IMR-90 (cell line): ENCODE results near the gene CCDC122. TPM values are rescaled to one million over a fixed set of nuclear protein-coding genes. Genes with fewer than 3 reads are reported as not detected.

Source experiments
- ATAC-seq: fragments of 200-7000 bp; cut with Tn5 transposase; 2 replicates; pipeline ENCODE4 v1.9.1; 2020; ENCODE audit warnings: low read depth, mild to moderate bottlenecking, moderate library complexity
- BruUV-seq: library from RNA; stranded (reverse); fragments of 400-500 nt; replicated peaks from 2 replicates; lab custom pipeline; 2021; lab: Mats Ljungman, UMichigan
- CTCF ChIA-PET: fragments of 300-600 bp; formaldehyde crosslinking; extraction: SDS; loops from one replicate; lab custom pipeline; 2021; ENCODE audit warnings: antibody characterized with exemption; lab: Yijun Ruan, JAX
- POLR2A ChIA-PET: fragments of 300-600 bp; sonication (Branson Sonifier 250); formaldehyde crosslinking; loops from one replicate; lab custom pipeline; 2022; ENCODE audit warnings: antibody characterized with exemption; ENCODE audit not compliant: unreplicated experiment; lab: Charles Lee
- DNase-seq: peaks from one replicate; pipeline ENCODE4 v3.0.0; 2013
- H2AFZ ChIP-seq: replicated peaks from 2 replicates; pipeline ENCODE3; 2013; ENCODE audit warnings: low read length, mild to moderate bottlenecking; ENCODE audit not compliant: poor library complexity
- H2AK5ac ChIP-seq: 2 replicates; pipeline ENCODE4 v1.6.1; 2013; ENCODE audit warnings: low read depth, low read length, inconsistent platforms
- H2AK9ac ChIP-seq: replicated peaks from 2 replicates; pipeline ENCODE3; 2013; ENCODE audit warnings: mild to moderate bottlenecking, low read depth, low read length, moderate library complexity; ENCODE audit not compliant: poor library complexity
- H2BK120ac ChIP-seq: 2 replicates; pipeline ENCODE4 v1.6.1; 2013; ENCODE audit warnings: low read depth, low read length, inconsistent platforms
- H2BK15ac ChIP-seq: 3 replicates; pipeline ENCODE4 v1.6.1; 2013; ENCODE audit warnings: low read depth, low read length, inconsistent platforms
- H2BK20ac ChIP-seq: 2 replicates; pipeline ENCODE4 v1.6.1; 2013; ENCODE audit warnings: low read depth, mild to moderate bottlenecking, inconsistent platforms, low read length, moderate library complexity
- H2BK5ac ChIP-seq: 2 replicates; pipeline ENCODE4 v1.6.1; 2013; ENCODE audit warnings: mild to moderate bottlenecking, low read depth, low read length, inconsistent platforms; ENCODE audit not compliant: poor library complexity, severe bottlenecking
- H3K14ac ChIP-seq: replicated peaks from 2 replicates; pipeline ENCODE4 v1.6.1; 2013; ENCODE audit warnings: low read depth, low read length, inconsistent platforms
- H3K18ac ChIP-seq: 2 replicates; pipeline ENCODE4 v1.6.1; 2013; ENCODE audit warnings: low read depth, low read length, control low read depth
- H3K23ac ChIP-seq: 2 replicates; pipeline ENCODE4 v1.6.1; 2013; ENCODE audit warnings: low read depth, low read length, inconsistent platforms
- H3K27ac ChIP-seq: 2 replicates; pipeline ENCODE4 v1.5.1; 2013; ENCODE audit warnings: mild to moderate bottlenecking, control low read depth, low read length; ENCODE audit not compliant: insufficient read depth
- H3K27me3 ChIP-seq: 2 replicates; pipeline ENCODE4 v1.6.1; 2013; ENCODE audit warnings: low read length; ENCODE audit not compliant: control insufficient read depth, insufficient read depth
- H3K36me3 ChIP-seq: 2 replicates; pipeline ENCODE4 v1.6.1; 2013; ENCODE audit warnings: low read length, mixed read lengths; ENCODE audit not compliant: control insufficient read depth, insufficient read depth
- H3K4ac ChIP-seq: 2 replicates; pipeline ENCODE4 v1.6.1; 2013; ENCODE audit warnings: low read depth, low read length, inconsistent platforms
- H3K4me1 ChIP-seq: 2 replicates; pipeline ENCODE4 v1.6.1; 2013; ENCODE audit warnings: low read length, mixed read lengths; ENCODE audit not compliant: control insufficient read depth, insufficient read depth
- H3K4me2 ChIP-seq: 2 replicates; pipeline ENCODE4 v1.6.1; 2013; ENCODE audit warnings: low read depth, mild to moderate bottlenecking, control low read depth, low read length, moderate library complexity
- H3K4me3 ChIP-seq: 2 replicates; pipeline ENCODE4 v1.5.1; 2013; ENCODE audit warnings: low read depth, mild to moderate bottlenecking, control low read depth, low read length, moderate library complexity; ENCODE audit not compliant: insufficient read depth
- H3K56ac ChIP-seq: 2 replicates; pipeline ENCODE4 v1.6.1; 2013; ENCODE audit warnings: low read length, inconsistent platforms; ENCODE audit not compliant: insufficient read depth; ENCODE audit errors: extremely low read depth
- H3K79me1 ChIP-seq, 2 experiments: 2 replicates each; pipeline ENCODE4 v1.6.1; 2013; ENCODE audit warnings: low read length in 2 of 2, inconsistent platforms in 1 of 2, low read depth in 1 of 2
- H3K9ac ChIP-seq: 2 replicates; pipeline ENCODE4 v1.6.1; 2013; ENCODE audit warnings: low read depth, low read length, control low read depth
- H3K9me1 ChIP-seq: 2 replicates; pipeline ENCODE4 v1.6.1; 2013; ENCODE audit warnings: low read length, inconsistent platforms; ENCODE audit not compliant: insufficient read depth
- H3K9me3 ChIP-seq: 2 replicates; pipeline ENCODE4 v1.6.1; 2013; ENCODE audit warnings: low read length; ENCODE audit not compliant: control insufficient read depth, insufficient read depth
- H4K20me1 ChIP-seq: 2 replicates; pipeline ENCODE4 v1.6.1; 2013; ENCODE audit warnings: low read length, inconsistent platforms; ENCODE audit not compliant: insufficient read depth
- H4K5ac ChIP-seq: 2 replicates; pipeline ENCODE4 v1.6.1; 2013; ENCODE audit warnings: mild to moderate bottlenecking, low read depth, low read length, control low read depth
- H4K8ac ChIP-seq, 2 experiments: 2 replicates each; pipeline ENCODE4 v1.6.1; 2013; ENCODE audit warnings: low read depth in 2 of 2, low read length in 2 of 2, control low read depth in 1 of 2, inconsistent platforms in 1 of 2
- H4K91ac ChIP-seq: 2 replicates; pipeline ENCODE4 v1.6.1; 2013; ENCODE audit warnings: low read depth, low read length, inconsistent platforms; ENCODE audit not compliant: insufficient read depth
- CEBPB ChIP-seq: IDR thresholded peaks from 2 replicates; pipeline ENCODE4 v1.6.1; 2012; ENCODE audit warnings: low read depth, low read length, improper control_type of control experiment
- CHD1 ChIP-seq: IDR thresholded peaks from 2 replicates; pipeline ENCODE4 v1.6.1; 2012; ENCODE audit warnings: low read depth, low read length, improper control_type of control experiment
- MAFK ChIP-seq: IDR thresholded peaks from 2 replicates; pipeline ENCODE4 v1.6.1; 2012; ENCODE audit warnings: low read depth, low read length, improper control_type of control experiment
- MAZ ChIP-seq: IDR thresholded peaks from 2 replicates; pipeline ENCODE4 v1.6.1; 2012; ENCODE audit warnings: low read depth, mild to moderate bottlenecking, low read length, improper control_type of control experiment, moderate library complexity, borderline replicate concordance
- MXI1 ChIP-seq: IDR thresholded peaks from 2 replicates; pipeline ENCODE4 v1.6.1; 2012; ENCODE audit warnings: low read depth, mild to moderate bottlenecking, low read length, moderate library complexity, borderline replicate concordance
- NFE2L2 ChIP-seq: fragments of 150-350 bp; IDR thresholded peaks from 2 replicates; pipeline ENCODE4 v1.6.1; 2016; ENCODE audit warnings: low read depth, mild to moderate bottlenecking, low read length
- POLR2A ChIP-seq: IDR thresholded peaks from 2 replicates; pipeline ENCODE4 v1.6.1; 2012; ENCODE audit warnings: mild to moderate bottlenecking, low read depth, low read length
- RAD21 ChIP-seq: IDR thresholded peaks from 2 replicates; pipeline ENCODE4 v1.6.1; 2012; ENCODE audit warnings: low read length, improper control_type of control experiment
- RCOR1 ChIP-seq: IDR thresholded peaks from 2 replicates; pipeline ENCODE4 v1.6.1; 2012; ENCODE audit warnings: mild to moderate bottlenecking, low read length, improper control_type of control experiment; ENCODE audit not compliant: insufficient replicate concordance
- dilution Hi-C: fragments of 300-500 bp; cut with HindIII; formaldehyde crosslinking; loops from one replicate; pipeline ENCODE4 v1.14.3; 2018; ENCODE audit warnings: low sequenced_read_pairs; ENCODE audit not compliant: unreplicated experiment
- in situ Hi-C: fragments of 300-500 bp; cut with MboI; formaldehyde crosslinking; loops from 3 replicates; pipeline ENCODE4 v1.14.3; 2019; ENCODE audit warnings: low sequenced_read_pairs, inconsistent platforms, mixed read lengths
- intact Hi-C: fragments of 100-400 bp; cut with micrococcal nuclease; formaldehyde crosslinking; loops from 2 replicates; pipeline ENCODE4 v1.10.0; 2022
- polyA plus RNA-seq, 3 experiments: library from polyadenylated mRNA; depleted of rRNA; stranded (reverse); fragments of >200 nt; gene quantifications; 2 replicates each; pipeline ENCODE4 v1.2.3, GENCODE V29; 2012; ENCODE audit warnings: low replicate concordance in 1 of 3
- total RNA-seq: library from RNA; depleted of rRNA; stranded (reverse); fragments of >200 nt; gene quantifications from 2 replicates; pipeline ENCODE4 v1.2.3, GENCODE V29; 2012
- TF ChIP-seq, protein P1 (sequence below): conservative IDR thresholded peaks from 2 replicates; pipeline ENCODE4 v1.5.1; 2012; ENCODE audit warnings: mild to moderate bottlenecking, low read depth, low read length, improper control_type of control experiment
- TF ChIP-seq, protein P2 (sequence below): fragments of 150-350 bp; IDR thresholded peaks from 2 replicates; pipeline ENCODE4 v1.6.1; 2016; ENCODE audit warnings: low read depth, mild to moderate bottlenecking, low read length, moderate library complexity, borderline replicate concordance

The CCDC122 gene
- total and polyA plus RNA-seq, 2 of the 4 experiments (the other 2 are of a cell fraction), result 0.70 to 0.72 TPM

DNA sequence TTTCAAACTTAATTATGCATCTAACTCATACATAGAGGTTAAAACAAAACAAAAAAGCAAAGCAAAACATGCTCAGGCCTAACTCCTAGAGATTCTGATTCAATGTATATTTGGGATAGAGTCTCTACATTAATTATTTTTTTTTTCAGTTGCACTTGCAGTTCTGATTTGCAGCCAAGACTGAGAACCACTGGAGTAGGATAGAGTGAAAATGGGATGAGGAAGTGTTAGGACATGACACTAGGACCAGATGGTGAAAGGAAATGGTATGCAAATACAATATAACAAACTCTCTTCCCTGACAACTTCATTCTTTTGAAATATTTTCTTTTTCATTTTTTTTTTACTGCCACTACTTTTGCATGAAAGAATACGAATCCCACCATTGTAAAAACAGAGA is 1.8 kb downstream of the CCDC122 start (continued):
- TF ChIP-seq, protein P1, sequence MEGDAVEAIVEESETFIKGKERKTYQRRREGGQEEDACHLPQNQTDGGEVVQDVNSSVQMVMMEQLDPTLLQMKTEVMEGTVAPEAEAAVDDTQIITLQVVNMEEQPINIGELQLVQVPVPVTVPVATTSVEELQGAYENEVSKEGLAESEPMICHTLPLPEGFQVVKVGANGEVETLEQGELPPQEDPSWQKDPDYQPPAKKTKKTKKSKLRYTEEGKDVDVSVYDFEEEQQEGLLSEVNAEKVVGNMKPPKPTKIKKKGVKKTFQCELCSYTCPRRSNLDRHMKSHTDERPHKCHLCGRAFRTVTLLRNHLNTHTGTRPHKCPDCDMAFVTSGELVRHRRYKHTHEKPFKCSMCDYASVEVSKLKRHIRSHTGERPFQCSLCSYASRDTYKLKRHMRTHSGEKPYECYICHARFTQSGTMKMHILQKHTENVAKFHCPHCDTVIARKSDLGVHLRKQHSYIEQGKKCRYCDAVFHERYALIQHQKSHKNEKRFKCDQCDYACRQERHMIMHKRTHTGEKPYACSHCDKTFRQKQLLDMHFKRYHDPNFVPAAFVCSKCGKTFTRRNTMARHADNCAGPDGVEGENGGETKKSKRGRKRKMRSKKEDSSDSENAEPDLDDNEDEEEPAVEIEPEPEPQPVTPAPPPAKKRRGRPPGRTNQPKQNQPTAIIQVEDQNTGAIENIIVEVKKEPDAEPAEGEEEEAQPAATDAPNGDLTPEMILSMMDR, result no peak

DNA sequence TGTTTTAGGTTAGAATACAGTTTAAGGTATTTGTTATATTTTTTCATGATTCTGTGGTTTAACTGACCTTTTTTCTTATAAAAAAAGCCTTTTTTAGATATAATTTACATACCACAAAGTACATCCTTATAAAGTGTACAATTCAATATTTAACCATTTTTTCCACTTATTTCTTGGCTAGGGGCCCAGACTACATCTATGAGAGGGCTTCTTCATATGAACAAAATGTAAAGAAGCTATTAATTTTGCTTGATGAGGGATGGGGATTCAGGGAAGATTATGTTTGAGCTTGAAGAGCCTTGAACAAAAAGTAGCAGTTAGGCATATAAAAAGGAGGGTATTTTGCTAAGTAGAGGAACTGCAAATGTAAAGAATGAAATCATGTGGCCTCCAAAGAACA is 2.2 kb downstream of the CCDC122 start:
- Histone ChIP-seq H4K20me1 (no peaks in the 10 kb centered on the region), H3K9ac (no peak overlapping the region), H3K4me1 (peaks cover 10% of the 10 kb centered on the region), H3K27me3 (no peaks in the 10 kb centered on the region), H4K5ac (no peak overlapping the region), H2BK5ac (no peak overlapping the region), H3K18ac (no peak overlapping the region), H3K23ac (no peak overlapping the region), H4K8ac (no peak overlapping the region), H3K79me1 (peaks cover 0 to 16% of the 10 kb centered on the region in 2 experiments; a peak in 3 of 4 replicates), H2BK20ac (no peak overlapping the region), H2AK9ac (no peak overlapping the region), H2BK15ac (no peak overlapping the region), H3K4ac (no peak overlapping the region), H3K9me3 (no peaks in the 10 kb centered on the region), H2AFZ (no peak overlapping the region), H3K36me3 (no peaks in the 10 kb centered on the region), H3K4me3 (no peak overlapping the region), H3K9me1 (peaks cover 6% of the 10 kb centered on the region; the same call in 1 of the 2 replicates), H3K14ac (no peak overlapping the region), H2BK120ac (no peak overlapping the region), H3K56ac (no peak overlapping the region), H2AK5ac (no peak overlapping the region), H3K27ac (no peak overlapping the region), H4K91ac (no peak overlapping the region), H3K4me2 (no peak overlapping the region)
- POLR2A ChIA-PET, result no interaction called here
- no peak for ATAC-seq
- in situ Hi-C loops (loop anchor here (10.0 kb wide), 1 partner anchor 793 kb away; no protein-coding TSS in a partner anchor), intact Hi-C loops (loop anchor here (2.0 to 10.0 kb wide), 7 partner anchors 90 to 1213 kb away; partner anchors contain the start of gene ENOX1), dilution Hi-C loops (no loop called here)
- DNase-seq, result no peak
- CTCF ChIA-PET, result interaction anchor here (0.8 kb wide), 1 partner anchor 62 kb away, joined by 3 read pairs; no protein-coding TSS in a partner anchor
- BruUV-seq, result no TSS peak
- TF ChIP-seq, protein P1, result no peak
- TF ChIP-seq MXI1, result no peak
- TF ChIP-seq RCOR1, result no peak
- no peak for TF ChIP-seq NFE2L2
- no peak for TF ChIP-seq CEBPB
- no peak for TF ChIP-seq MAZ
- TF ChIP-seq RAD21, result no peak
- TF ChIP-seq POLR2A, result no peak
- TF ChIP-seq MAFK, result no peak
- no peak for TF ChIP-seq CHD1
- TF ChIP-seq, protein P2, sequence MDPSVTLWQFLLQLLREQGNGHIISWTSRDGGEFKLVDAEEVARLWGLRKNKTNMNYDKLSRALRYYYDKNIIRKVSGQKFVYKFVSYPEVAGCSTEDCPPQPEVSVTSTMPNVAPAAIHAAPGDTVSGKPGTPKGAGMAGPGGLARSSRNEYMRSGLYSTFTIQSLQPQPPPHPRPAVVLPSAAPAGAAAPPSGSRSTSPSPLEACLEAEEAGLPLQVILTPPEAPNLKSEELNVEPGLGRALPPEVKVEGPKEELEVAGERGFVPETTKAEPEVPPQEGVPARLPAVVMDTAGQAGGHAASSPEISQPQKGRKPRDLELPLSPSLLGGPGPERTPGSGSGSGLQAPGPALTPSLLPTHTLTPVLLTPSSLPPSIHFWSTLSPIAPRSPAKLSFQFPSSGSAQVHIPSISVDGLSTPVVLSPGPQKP, result no peak
